ENCODE results near the gene GRM1. TPM values are rescaled to one million over a fixed set of nuclear protein-coding genes. Genes with fewer than 3 reads are reported as not detected.

The GRM1 gene
- total and polyA plus RNA-seq, 2 of the 4 experiments (the other 2 are of a cell fraction) = not detected

- ATAC-seq (ENCODE audit: low read depth) (no peak), DNase-seq (no peak)
- no peak overlapping the region for H2BK5ac ChIP-seq (ENCODE audit: low read depth, low read length, poor library complexity, severe bottlenecking)
- no peak overlapping the region for H3K9ac ChIP-seq (ENCODE audit: low read depth, low read length)
- H3K36me3 ChIP-seq (ENCODE audit: control insufficient read depth, insufficient read depth, low read length) = no peaks in the 10 kb centered on the region
- H4K5ac ChIP-seq (ENCODE audit: low read depth, low read length) = no peak overlapping the region
- in situ Hi-C loops (cut with MboI; ENCODE audit: low sequenced_read_pairs) (no loop called here), dilution Hi-C loops (cut with HindIII; ENCODE audit: low sequenced_read_pairs, unreplicated experiment) (no loop called here), intact Hi-C loops (cut with micrococcal nuclease) (loop anchor here (10.0 kb wide), 1 partner anchor 288 kb away; no protein-coding TSS in a partner anchor)
- H2AFZ ChIP-seq (replicated peaks; ENCODE audit: low read length, poor library complexity) = no peak overlapping the region
- H3K14ac ChIP-seq (replicated peaks; ENCODE audit: low read depth, low read length) = no peak overlapping the region
- H3K56ac ChIP-seq (ENCODE audit: extremely low read depth, insufficient read depth, low read length) = no peak overlapping the region
- ChIA-PET POLR2A (ENCODE audit: unreplicated experiment) (no interaction called here), CTCF (interaction anchor here (0.8 kb wide), 1 partner anchor 51 kb away, joined by 3 read pairs; no protein-coding TSS in a partner anchor)
- H4K20me1 ChIP-seq (ENCODE audit: insufficient read depth, low read length) = no peaks in the 10 kb centered on the region
- no peak overlapping the region for H2AK9ac ChIP-seq (replicated peaks; ENCODE audit: low read depth, low read length, poor library complexity)
- no peaks in the 10 kb centered on the region for H3K27me3 ChIP-seq (ENCODE audit: control insufficient read depth, insufficient read depth, low read length)
- H3K9me1 ChIP-seq (ENCODE audit: insufficient read depth, low read length) = no peaks in the 10 kb centered on the region
- H2BK20ac ChIP-seq (ENCODE audit: low read depth, low read length) = no peak overlapping the region
- H2AK5ac ChIP-seq (ENCODE audit: low read depth, low read length) = no peak overlapping the region
- H2BK120ac ChIP-seq (ENCODE audit: low read depth, low read length) = no peak overlapping the region
- H3K79me1 ChIP-seq (ENCODE audit: low read depth in 1 of 2, low read length in 2 of 2) = no peaks in the 10 kb centered on the region
- no peak overlapping the region for H4K8ac ChIP-seq (ENCODE audit: low read depth in 2 of 2, low read length in 2 of 2)
- no peak overlapping the region for H3K23ac ChIP-seq (ENCODE audit: low read depth, low read length)
- no peak overlapping the region for H3K4me3 ChIP-seq (ENCODE audit: insufficient read depth, low read depth, low read length)
- 50% methylated on average over 1 of the region's 3 CpGs; no CpG with 5 or more reads in 1 of the 2 experiments for WGBS, 2 experiments (ENCODE audit: extremely low coverage in 2 of 2, insufficient read length in 1 of 2)
- H3K4me1 ChIP-seq (ENCODE audit: control insufficient read depth, insufficient read depth, low read length) = no peaks in the 10 kb centered on the region
- H3K4ac ChIP-seq (ENCODE audit: low read depth, low read length) = no peak overlapping the region
- no peak overlapping the region for H2BK15ac ChIP-seq (ENCODE audit: low read depth, low read length)
- TF ChIP-seq NFE2L2 (IDR thresholded peaks at IDR 0.05; ENCODE audit: low read depth, low read length) (no peak), POLR2A (IDR thresholded peaks at IDR 0.05; ENCODE audit: low read depth, low read length) (no peak), BHLHE40 (IDR thresholded peaks at IDR 0.05; ENCODE audit: low read depth, low read length) (no peak), CHD1 (IDR thresholded peaks at IDR 0.05; ENCODE audit: low read depth, low read length) (no peak), RAD21 (IDR thresholded peaks at IDR 0.05; ENCODE audit: low read length) (no peak), MAFK (IDR thresholded peaks at IDR 0.05; ENCODE audit: low read depth, low read length) (no peak), RCOR1 (IDR thresholded peaks at IDR 0.05; ENCODE audit: insufficient replicate concordance, low read length) (no peak), CTCF (conservative IDR thresholded peaks at IDR 0.05; ENCODE audit: low read depth, low read length) (no peak), FOS (IDR thresholded peaks at IDR 0.05; ENCODE audit: low read depth, low read length) (no peak), MAZ (IDR thresholded peaks at IDR 0.05; ENCODE audit: borderline replicate concordance, low read depth, low read length) (no peak), USF2 (IDR thresholded peaks at IDR 0.05; ENCODE audit: low read depth, low read length) (no peak)
- H4K91ac ChIP-seq (ENCODE audit: insufficient read depth, low read depth, low read length) = no peak overlapping the region
- no peaks in the 10 kb centered on the region for H3K9me3 ChIP-seq (ENCODE audit: control insufficient read depth, insufficient read depth, low read length)
- H3K18ac ChIP-seq (ENCODE audit: low read depth, low read length) = no peak overlapping the region
- no peak overlapping the region for H3K27ac ChIP-seq (ENCODE audit: insufficient read depth, low read length)
- no TSS peak for BruUV-seq (replicated peaks)
- H3K4me2 ChIP-seq (ENCODE audit: low read depth, low read length) = no peak overlapping the region
Measured at GRCh38 chr6:146472918-146473317, 444.1 kb downstream of the GRM1 start.

All from IMR-90 (cell line).